HG02798 (cell line): ENCODE results near the gene ASNSD1.
A peak's percentile ranks its signal among the peaks of the same experiment; 100 is the strongest.
"Not testable (repeated sequence)": the region's sequence is repeated elsewhere in the genome, so short reads cannot be mapped to it uniquely, and the experiment has no call there.

ENCODE experiments used
- ATAC-seq: cut with Tn5 transposase; IDR thresholded peaks from one replicate; pipeline ENCODE4 v1.9.1; 2021; ENCODE audit warnings: mild to moderate bottlenecking; ENCODE audit not compliant: unreplicated experiment, poor library complexity

Gene ASNSD1

GRCh38 chr2:189683348-189683747 is 22.1 kb downstream of the ASNSD1 start:
- ATAC-seq = no peak

GRCh38 chr2:189684811-189685210 is 23.6 kb downstream of the ASNSD1 start:
- ATAC-seq = no peak

- peak; percentile 84 for ATAC-seq
Observed at GRCh38 chr2:189685540-189686229, 24.4 kb downstream of the ASNSD1 start.

GRCh38 chr2:189687796-189688195 is 26.5 kb downstream of the ASNSD1 start:
- not testable (repeated sequence) for ATAC-seq

- no peak for ATAC-seq
Observed at GRCh38 chr2:189696223-189696622, 35.0 kb downstream of the ASNSD1 start.

- peak; percentile 48 for ATAC-seq
Observed at GRCh38 chr2:189698020-189698887, 37.0 kb downstream of the ASNSD1 start.

- ATAC-seq = no peak
Observed at GRCh38 chr2:189700681-189701080, 39.4 kb downstream of the ASNSD1 start.

- ATAC-seq = no peak
Observed at GRCh38 chr2:189702071-189702470, 40.8 kb downstream of the ASNSD1 start.

GRCh38 chr2:189709501-189710221 is 48.4 kb downstream of the ASNSD1 start:
- no peak for ATAC-seq

GRCh38 chr2:189717593-189717992 is 56.3 kb downstream of the ASNSD1 start:
- not testable (repeated sequence) for ATAC-seq

- no peak for ATAC-seq
Observed at GRCh38 chr2:189719571-189719970, 58.3 kb downstream of the ASNSD1 start.
